HG03558 (cell line): ENCODE data around the gene NINJ2.
"Not testable (repeated sequence)": the region's sequence is repeated elsewhere in the genome, so short reads cannot be mapped to it uniquely, and the experiment has no call there.

Source experiments
- ATAC-seq: cut with Tn5 transposase; IDR thresholded peaks from one replicate; pipeline ENCODE4 v1.9.1; 2021; ENCODE audit warnings: moderate number of reproducible peaks; ENCODE audit not compliant: unreplicated experiment; ENCODE audit errors: extremely low read depth

Gene NINJ2, protein sequence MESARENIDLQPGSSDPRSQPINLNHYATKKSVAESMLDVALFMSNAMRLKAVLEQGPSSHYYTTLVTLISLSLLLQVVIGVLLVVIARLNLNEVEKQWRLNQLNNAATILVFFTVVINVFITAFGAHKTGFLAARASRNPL

GRCh38 chr12:663293-663871 is at the start of gene NINJ2:
Gene NINJ2 (minus strand): TSS chr12:663445. CDS start chr12:663360, 85 bp downstream.
- no peak for ATAC-seq

DNA sequence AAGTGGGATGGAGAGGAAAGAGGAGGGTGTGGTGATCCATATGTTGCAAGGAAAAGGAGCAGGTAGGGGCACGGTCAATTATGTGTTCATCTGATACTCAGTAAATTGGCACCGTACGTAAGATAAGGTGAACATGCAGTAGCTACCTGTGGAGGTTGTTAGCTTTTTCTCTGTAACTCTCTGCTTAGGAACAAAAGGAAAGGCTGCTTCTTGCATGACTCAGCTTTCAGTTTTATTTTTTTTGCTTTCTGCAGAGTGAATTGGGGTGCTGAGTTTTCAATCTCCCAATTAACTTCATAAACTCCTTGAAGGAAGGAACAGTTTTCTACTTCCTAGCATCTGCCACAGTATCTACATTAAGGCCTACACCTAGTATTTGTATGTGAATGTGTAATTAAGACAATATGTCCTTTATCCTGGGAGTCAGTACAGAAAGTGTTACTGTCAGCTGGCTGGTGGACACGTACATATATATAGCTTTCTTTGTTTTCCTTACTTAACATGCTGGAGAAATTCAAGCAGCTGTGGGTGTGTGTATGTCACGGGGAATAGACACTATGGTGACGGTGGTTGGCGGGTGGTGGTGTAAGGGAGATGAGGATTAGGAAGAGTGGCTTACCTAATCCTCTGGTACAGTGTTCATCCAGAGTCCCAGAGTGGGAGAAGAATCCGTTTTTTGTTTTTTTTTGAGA is 49.1 kb upstream of the NINJ2 start:
- no peak for ATAC-seq

- ATAC-seq, result no peak
Observed at GRCh38 chr12:709455-710020, 46.3 kb upstream of the NINJ2 start.

DNA sequence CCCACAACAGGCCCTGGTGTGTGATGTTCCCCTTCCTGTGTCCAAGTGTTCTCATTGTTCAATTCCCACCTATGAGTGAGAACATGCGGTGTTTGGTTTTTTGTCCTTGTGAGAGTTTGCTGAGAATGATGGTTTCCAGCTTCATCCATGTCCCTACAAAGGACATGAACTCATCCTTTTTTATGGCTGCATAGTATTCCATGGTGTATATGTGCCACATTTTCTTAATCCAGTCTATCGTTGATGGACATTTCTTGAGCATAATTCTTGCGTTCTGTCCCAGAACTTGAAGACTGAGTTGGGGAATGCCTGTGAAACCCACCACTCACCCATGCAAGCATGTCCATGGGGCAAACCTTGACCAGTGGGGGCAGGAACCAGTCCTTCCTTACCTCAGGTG is 44.8 kb upstream of the NINJ2 start:
- not testable (repeated sequence) for ATAC-seq

GRCh38 chr12:704516-705242 is 41.4 kb upstream of the NINJ2 start:
- ATAC-seq, result no peak

- ATAC-seq, result no peak
Observed at GRCh38 chr12:701896-702539, 38.8 kb upstream of the NINJ2 start.

DNA sequence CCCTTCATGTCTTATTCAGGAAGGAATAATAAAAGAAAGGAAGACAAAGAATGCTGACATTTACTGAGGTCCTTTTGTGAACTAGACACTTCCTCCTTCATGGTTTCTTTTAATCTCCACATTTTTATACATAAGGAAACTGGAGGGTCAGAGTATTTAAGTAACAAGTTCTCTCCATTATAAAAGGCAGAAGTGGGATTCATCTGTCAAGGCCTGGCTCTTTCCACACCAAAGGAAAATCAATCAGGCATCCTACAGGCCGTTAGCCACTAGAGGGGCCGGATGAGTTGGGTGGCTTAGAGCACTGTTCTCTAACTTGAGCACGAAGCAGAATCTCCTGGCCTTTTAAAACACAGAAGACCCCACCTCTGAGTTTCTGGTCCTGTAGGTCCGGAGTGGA is 36.8 kb upstream of the NINJ2 start:
- ATAC-seq, result no peak

DNA sequence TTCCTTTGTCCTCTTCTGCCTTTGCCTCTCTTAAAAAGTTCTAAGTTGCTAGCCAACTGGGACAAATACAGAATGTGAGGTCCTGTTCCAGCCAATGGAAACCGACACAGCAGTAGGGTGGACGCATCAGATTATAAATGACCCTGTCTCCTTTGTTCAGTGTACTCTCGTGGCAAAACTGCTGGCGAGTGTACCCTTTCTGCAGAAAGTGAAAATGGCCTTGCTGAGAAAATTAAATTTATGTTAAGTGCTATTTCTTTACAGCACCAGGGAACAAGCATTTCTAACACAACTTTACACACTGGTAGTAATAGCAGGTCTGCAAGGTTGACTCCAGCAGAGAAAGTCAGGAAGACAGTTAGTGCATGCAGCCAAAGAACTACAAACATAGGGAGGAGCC is 35.0 kb upstream of the NINJ2 start:
- not testable (repeated sequence) for ATAC-seq

DNA sequence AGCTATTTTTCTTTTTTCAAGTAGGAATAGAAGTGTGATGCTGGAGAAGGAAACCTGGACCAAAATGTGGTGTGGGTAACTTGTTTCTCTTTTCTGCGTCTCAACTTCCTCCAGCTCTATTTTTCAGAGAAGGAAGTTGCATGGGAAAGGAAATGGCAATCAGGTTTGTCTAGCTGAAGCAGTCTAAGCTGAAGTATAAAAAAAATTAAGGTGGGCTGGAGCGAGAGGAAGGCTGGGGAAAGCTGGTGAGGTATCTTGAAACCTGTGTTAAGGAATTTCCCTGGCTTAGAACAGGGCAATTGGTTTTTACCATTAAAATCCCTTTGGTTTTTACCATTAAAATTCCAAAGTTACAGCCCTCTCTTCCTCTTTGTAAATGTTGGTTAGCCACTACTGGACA is 34.2 kb upstream of the NINJ2 start:
- no peak for ATAC-seq

GRCh38 chr12:694734-695503 is 31.7 kb upstream of the NINJ2 start:
- no peak for ATAC-seq

DNA sequence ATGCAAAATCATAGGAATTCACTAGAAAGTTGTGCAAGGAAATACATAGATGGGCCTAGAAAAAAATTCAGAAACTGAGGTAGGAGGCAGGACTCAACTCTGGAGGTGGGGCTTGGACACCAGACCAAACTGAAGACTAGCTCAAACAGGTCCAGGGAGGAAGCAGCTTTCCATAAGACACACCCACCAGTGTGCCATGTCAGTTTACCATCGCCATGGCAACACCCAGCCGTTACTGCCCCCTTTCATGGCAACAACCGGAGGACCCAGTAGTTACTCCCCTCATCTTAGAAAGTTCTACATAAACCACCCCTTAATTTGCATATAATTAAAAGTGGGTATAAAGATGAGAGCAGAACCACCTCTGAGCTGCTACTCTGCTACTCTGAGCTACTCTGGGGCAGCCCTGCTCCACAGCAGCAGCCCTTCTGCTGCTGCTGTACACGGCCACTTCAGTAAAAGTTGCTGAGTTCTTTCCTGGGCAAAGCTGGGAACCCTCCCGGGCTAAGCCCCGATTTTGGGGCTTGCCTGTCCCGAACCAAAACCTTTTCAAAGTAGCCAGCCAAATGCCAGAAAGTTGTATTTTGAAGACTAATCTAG is 30.8 kb upstream of the NINJ2 start:
- no peak for ATAC-seq

- ATAC-seq, result no peak
Observed at GRCh38 chr12:692274-692673, 29.0 kb upstream of the NINJ2 start.

- ATAC-seq, result no peak
Observed at GRCh38 chr12:690466-690865, 27.2 kb upstream of the NINJ2 start.

DNA sequence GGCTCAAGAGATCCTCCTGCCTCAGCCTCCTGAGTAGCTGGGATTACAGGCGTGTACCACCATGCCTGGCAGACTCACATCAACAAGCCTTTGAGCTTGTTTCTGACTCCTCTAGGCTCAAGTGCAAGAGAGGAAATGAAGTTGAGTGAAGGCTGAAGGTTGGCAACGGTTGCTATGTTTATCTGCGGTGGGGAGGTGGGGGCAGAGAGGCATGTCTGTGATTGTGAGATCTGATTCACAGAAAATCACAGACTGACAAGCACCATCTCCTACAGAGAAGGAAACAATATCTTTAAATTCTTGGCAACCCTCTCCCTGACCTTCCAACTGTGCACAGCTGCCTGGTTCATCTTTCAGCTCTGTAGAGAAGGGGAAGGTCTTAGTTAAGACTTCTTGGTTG is 22.1 kb upstream of the NINJ2 start:
- ATAC-seq, result peak; percentile 42

GRCh38 chr12:684416-684815 is 21.2 kb upstream of the NINJ2 start:
- no peak for ATAC-seq

- ATAC-seq, result no peak
Observed at GRCh38 chr12:681568-682256, 18.5 kb upstream of the NINJ2 start.

GRCh38 chr12:678747-679712 is 15.8 kb upstream of the NINJ2 start:
- ATAC-seq, result no peak

DNA sequence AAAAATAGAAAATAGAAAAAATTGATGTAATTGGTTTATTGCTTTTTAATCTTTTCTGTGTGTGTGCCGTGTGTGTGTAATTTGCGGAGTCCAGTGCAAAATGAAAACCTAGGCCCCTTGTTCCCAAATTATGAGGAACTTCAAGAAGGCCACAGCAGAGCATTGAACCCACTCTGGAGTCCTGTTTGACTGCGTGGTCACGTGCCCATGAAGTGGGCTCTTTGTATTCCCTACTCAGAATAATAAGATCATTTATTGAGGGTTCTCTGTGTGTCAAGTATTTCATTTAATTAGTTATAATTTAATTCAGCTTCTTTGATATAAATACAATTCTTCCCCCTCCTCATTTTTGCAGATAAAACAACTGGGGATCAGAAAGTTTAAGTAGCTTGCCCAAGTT is 12.3 kb upstream of the NINJ2 start:
- ATAC-seq, result no peak
